Aorta (tissue), 5 donors: Measurements from ENCODE around the gene SIGMAR1. TPM values are rescaled to one million over a fixed set of nuclear protein-coding genes. Genes with fewer than 3 reads are reported as not detected.

ENCODE experiments used
- ATAC-seq: fragments of 200-7000 bp; cut with Tn5 transposase; one replicate; pipeline ENCODE4 v1.9.1; 2022; ENCODE audit warnings: moderate library complexity; ENCODE audit not compliant: low FRiP score
- DNase-seq, 2 donors: peaks; one replicate each; pipeline ENCODE4 v3.0.0-alpha.2; 2020
- H3K27ac ChIP-seq, 2 donors: one replicate each; pipeline ENCODE4 v1.5.1; 2013; ENCODE audit warnings: low read length in 2 of 2, mild to moderate bottlenecking in 2 of 2, moderate library complexity in 2 of 2, control low read depth in 1 of 2, inconsistent platforms in 1 of 2, low read depth in 1 of 2
- H3K27me3 ChIP-seq, 2 donors: one replicate each; pipeline ENCODE4 v1.6.1; 2013; ENCODE audit warnings: control low read depth in 1 of 2, low read length in 1 of 2, mild to moderate bottlenecking in 1 of 2, moderate library complexity in 1 of 2; ENCODE audit not compliant: insufficient read depth in 2 of 2, control insufficient read depth in 1 of 2
- H3K36me3 ChIP-seq, 2 donors: one replicate each; pipeline ENCODE4 v1.6.1; 2013; ENCODE audit warnings: control low read depth in 1 of 2, low read length in 1 of 2, mild to moderate bottlenecking in 1 of 2; ENCODE audit not compliant: insufficient read depth in 2 of 2, control insufficient read depth in 1 of 2
- H3K4me1 ChIP-seq, 2 donors: one replicate each; pipeline ENCODE4 v1.6.1; 2013; ENCODE audit warnings: low read length in 2 of 2, control low read depth in 1 of 2, mild to moderate bottlenecking in 1 of 2, moderate library complexity in 1 of 2; ENCODE audit not compliant: insufficient read depth in 2 of 2, control insufficient read depth in 1 of 2
- H3K4me3 ChIP-seq, 2 donors: one replicate each; pipeline ENCODE4 v1.5.1; 2013; ENCODE audit warnings: low read length in 2 of 2, control low read depth in 1 of 2, mild to moderate bottlenecking in 1 of 2
- H3K9me3 ChIP-seq: one replicate; pipeline ENCODE4 v1.6.1; 2013; ENCODE audit warnings: mild to moderate bottlenecking, low read length; ENCODE audit not compliant: control insufficient read depth
- WGBS, 2 donors: extraction: QIAGEN DNeasy Blood & Tissue Kit; methylation state at CpG; one replicate each; pipeline ENCODE4 v1.1.7; 2013; 5-methylcytosine and 5-hydroxymethylcytosine counted together
- intact Hi-C, 2 donors: fragments of 100-400 bp; cut with DNase I; formaldehyde crosslinking; loops; one replicate each; pipeline versions ENCODE4 v1.14.2 to v1.15.0; 2022
- polyA plus RNA-seq, 2 donors: library from polyadenylated mRNA; stranded (reverse); fragments of 200-250 nt; gene quantifications; one replicate each; pipeline ENCODE4 v1.2.3, GENCODE V29; 2013
- total RNA-seq, 2 donors: library from RNA; stranded (reverse); fragmentation: NEBNext Ultra II Directional; extraction: Animal tissue kit (Norgen Biotek cat#: 25700); gene quantifications; one replicate each; pipeline ENCODE4 v1.2.1, GENCODE V29; 2021
- donor health status: healthy with polysubstance abuse.
- donor health status: Bipolar disorder and iron deficiency.
- donor health status: DM: no; HTN: no; CAD: no.
- donor health status: DM: no; HTN: no; CAD: no.
- donor health status: DM: yes; HTN: yes; CAD: no.

The SIGMAR1 gene
- total and polyA plus RNA-seq, 4 donors: 26.3 to 48.1 (median 37.3) TPM

DNA sequence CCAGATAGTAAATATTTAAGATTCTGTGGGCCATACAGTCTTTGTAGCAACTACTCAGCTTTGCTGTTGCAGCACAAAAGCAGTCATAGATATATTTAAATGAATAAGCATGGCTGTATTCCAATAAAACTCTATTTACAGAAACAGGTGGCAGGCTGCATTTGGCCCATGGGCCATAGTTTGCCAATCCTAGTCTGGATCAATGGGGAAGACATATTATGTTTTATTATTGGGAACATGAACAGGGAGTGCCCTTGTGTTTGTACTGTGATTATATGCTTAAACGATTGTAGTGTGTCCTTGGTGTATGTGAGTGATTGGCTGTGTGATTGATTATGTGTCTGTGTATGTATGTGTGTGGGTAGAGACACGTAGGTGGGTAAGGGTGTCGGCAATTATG, 36.9 kb upstream of the SIGMAR1 start:
- ATAC-seq: no peak
- H3K27ac ChIP-seq: no peak overlapping the region
- H3K27me3 ChIP-seq: no peaks in the 10 kb centered on the region
- 82 to 93% methylated on average over 3 of the region's 3 CpGs for WGBS, 2 donors
- H3K36me3 ChIP-seq: no peaks in the 10 kb centered on the region
- H3K4me1 ChIP-seq: no peaks in the 10 kb centered on the region
- H3K9me3 ChIP-seq: no peaks in the 10 kb centered on the region
- DNase-seq: no peak
- H3K4me3 ChIP-seq: no peak overlapping the region
- intact Hi-C loops: no loop called here

DNA sequence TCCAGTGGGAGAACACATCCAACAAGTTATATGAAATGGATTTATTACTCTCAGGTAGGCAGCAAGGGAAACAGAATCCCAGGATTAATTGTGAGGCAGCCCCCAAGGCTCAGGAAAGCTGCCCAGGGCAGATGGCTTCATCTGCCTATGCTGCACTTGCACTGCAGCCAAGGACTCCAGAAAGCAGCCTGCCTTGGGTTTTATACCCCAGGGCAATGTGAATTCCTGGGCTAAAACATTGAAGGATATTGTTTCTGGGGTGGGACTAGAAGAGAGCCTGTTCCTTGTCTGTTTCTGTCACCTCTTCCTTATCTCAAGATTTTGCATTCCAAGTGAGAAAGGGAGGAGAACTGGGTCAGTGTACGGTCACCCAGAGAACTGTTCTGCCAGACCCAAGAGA, 33.7 kb upstream of the SIGMAR1 start:
- intact Hi-C loops: no loop called here
- Histone ChIP-seq H3K27me3 (no peaks in the 10 kb centered on the region), H3K36me3 (no peaks in the 10 kb centered on the region), H3K4me1 (no peaks in the 10 kb centered on the region), H3K4me3 (no peak overlapping the region), H3K9me3 (no peaks in the 10 kb centered on the region), H3K27ac (no peak overlapping the region)
- DNase-seq: no peak
- ATAC-seq: no peak
- WGBS, 2 donors: 71 to 79% methylated on average over 1 of the region's 1 CpG

DNA sequence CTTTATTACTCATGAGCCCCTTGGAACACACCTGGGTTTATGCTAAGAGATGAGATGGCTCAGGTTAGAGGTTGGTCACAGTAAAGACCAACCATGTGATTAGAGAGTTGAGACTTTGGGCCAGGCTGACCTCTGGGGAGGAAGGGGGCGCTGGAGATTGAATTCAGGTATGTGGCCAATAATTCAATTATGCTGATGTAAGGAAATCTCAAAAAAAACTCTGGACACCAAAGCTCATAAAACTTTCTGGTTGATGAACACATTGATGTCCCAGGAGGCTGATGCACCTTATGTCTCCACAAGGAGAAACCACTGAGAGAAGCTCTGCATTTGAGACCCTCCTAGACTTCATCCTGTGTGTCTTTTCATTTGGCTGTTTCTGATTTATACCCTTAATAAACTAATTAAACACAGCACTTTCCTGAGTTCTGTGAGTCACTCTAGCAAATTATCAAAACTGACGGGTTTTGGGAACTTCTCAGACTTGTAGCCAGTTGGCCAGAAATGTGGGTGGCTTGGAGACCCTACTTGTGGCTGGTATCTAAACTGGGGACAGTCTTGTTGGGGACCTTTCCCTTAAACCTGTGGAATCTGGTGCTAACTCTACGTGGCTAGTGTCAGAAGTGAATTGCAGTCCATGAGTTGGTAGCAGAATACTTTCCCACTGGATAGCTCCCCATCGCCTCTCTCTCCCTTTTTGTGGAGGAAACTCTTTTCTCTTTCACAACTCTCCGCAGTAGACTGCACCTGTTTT, 32.4 kb upstream of the SIGMAR1 start:
- no peak overlapping the region for H3K4me3 ChIP-seq
- DNase-seq: no peak
- H3K36me3 ChIP-seq: no peaks in the 10 kb centered on the region
- H3K27ac ChIP-seq: no peak overlapping the region
- H3K4me1 ChIP-seq: no peaks in the 10 kb centered on the region
- H3K9me3 ChIP-seq: no peaks in the 10 kb centered on the region
- no peak for ATAC-seq
- intact Hi-C loops: loop anchor here in 1 of 2 donors (10.0 kb wide), 2 partner anchors 325 to 405 kb away; partner anchors contain the start of genes FANCG and VCP
- 90 to 94% methylated on average over 5 of the region's 5 CpGs for WGBS, 2 donors
- no peaks in the 10 kb centered on the region for H3K27me3 ChIP-seq

DNA sequence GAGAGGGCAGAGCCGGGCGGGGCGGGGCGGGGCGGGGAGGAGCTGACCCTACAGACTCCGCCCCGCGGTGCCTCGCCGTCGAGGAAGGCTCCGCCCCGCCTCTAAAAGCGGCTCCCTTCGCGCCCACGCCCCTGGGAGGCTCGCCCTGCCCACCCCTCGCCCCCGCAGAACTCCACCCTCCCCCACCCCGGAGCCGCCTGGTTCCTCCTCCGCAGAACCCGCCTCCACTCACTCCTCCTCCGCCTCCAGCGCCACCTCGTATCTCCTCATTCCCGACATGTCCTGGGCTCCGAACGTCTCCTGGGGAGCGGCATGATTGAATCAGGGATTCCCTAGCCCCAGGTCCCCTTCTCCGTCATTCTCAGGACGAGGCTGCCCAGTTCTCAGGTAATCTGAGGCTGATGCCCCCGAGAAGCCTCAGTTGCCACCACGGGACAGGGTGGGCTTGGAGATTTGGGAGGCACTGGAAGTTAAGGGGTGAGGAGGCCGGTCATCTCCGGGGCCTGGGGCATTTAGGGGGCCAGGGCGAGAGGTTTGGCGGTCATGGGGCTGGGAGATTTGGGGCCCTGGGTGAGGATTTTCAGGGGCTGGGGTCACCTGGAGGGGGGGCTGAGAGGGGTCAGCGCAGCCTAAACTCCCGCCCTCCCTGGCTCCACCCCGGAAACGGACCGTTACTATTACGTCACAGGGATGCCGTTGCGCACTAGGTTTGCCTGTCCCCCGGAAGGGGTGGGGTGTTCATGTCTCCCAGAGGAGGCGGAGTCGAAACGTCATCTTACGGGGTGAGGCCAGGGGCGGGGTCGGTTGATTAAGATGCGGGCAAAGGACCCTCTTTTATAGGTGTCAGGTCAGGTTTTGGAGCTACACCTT, 28.0 kb upstream of the SIGMAR1 start:
- ATAC-seq: peak; percentile 95

DNA sequence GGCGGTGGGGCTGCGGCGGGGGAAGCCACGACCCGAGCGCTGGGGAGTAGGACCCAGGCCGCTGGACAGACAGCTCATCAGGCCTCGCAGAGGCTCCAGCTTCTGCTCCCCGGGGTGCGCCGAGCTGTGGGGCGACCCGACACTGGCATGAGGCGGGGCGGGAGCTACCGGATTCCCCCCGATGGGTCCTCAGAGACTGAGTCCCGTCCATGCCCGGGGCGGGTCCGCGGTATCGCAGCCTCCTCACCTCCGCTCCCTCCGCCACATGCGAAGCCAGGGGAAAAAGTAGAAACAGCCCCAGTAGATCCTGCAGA, 27.4 kb upstream of the SIGMAR1 start:
- Histone ChIP-seq H3K4me3 (peak overlapping the region; percentile 18), H3K9me3 (no peaks in the 10 kb centered on the region), H3K27me3 (no peaks in the 10 kb centered on the region), H3K4me1 (no peaks in the 10 kb centered on the region), H3K27ac (peak overlapping the region in 1 of 2 donors; percentile 78), H3K36me3 (peaks cover 0 to 3% of the 10 kb centered on the region in 2 donors)
- DNase-seq: no peak
- WGBS, 2 donors: 1 to 2% methylated on average over 19 to 26 of the region's 26 CpGs
- intact Hi-C loops: loop anchor here in 1 of 2 donors (10.0 kb wide), 2 partner anchors 330 to 410 kb away; partner anchors contain the start of genes FANCG and VCP
- peak; percentile 51 for ATAC-seq

More for the DNA sequence above, 28.0 kb upstream of the SIGMAR1 start:
- H3K36me3 ChIP-seq: peaks cover 0 to 3% of the 10 kb centered on the region in 2 donors
- no peaks in the 10 kb centered on the region for H3K9me3 ChIP-seq
- H3K4me3 ChIP-seq: peak overlapping the region; percentile 55 to 73
- 1% methylated on average over 45 to 55 of the region's 55 CpGs for WGBS, 2 donors
- intact Hi-C loops: loop anchor here in 1 of 2 donors (2.0 to 10.0 kb wide), 3 partner anchors 35 to 409 kb away; partner anchors contain the start of genes FANCG and VCP
- no peaks in the 10 kb centered on the region for H3K4me1 ChIP-seq
- peak; percentile 96 to 98 for DNase-seq
- no peaks in the 10 kb centered on the region for H3K27me3 ChIP-seq
- peak overlapping the region; percentile 25 to 96 for H3K27ac ChIP-seq

DNA sequence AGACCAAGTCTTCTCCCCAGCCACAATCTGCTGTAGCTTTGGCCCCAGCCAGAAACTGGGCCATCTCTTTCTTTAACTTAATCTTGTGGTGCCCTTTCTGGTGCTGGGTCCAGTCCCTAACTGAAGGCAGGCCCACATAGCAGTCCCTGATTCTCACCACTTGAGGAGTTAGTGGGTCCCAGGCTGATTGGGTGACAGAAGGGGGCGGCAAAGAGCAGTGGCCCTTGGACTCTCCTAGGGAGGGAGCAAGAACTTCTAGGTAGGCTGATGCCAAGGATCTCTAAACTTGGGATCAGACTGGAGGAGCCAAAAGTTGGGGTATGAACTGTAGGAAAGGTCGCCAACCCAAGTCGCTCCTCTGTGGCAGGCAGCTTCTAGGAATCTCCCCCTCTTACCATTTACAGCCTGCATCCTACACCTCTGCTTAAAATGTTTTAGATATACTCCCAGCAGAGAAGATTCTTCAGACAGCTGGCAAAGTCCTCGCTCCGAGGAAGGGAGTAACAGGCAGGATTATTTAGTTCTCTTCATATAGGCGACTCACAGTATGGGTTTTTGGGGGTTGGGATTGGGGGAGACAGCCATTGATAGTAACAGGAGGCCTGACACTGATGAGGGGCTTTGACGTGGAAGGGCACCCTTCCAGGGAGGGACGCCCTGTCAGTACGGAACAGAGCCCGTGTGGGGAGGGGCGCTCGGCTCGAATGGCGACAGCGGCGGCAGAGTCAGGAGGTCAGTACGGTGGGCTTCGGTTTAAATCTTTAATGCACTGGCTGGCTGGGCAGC, 26.9 kb upstream of the SIGMAR1 start:
- H3K4me3 ChIP-seq: peak overlapping the region; percentile 18
- H3K36me3 ChIP-seq: peaks cover 0 to 3% of the 10 kb centered on the region in 2 donors
- intact Hi-C loops: loop anchor here in 1 of 2 donors (10.0 kb wide), 2 partner anchors 330 to 410 kb away; partner anchors contain the start of genes FANCG and VCP
- H3K27ac ChIP-seq: peak overlapping the region in 1 of 2 donors; percentile 78
- ATAC-seq (peak; percentile 74), DNase-seq (peak; percentile 88 to 93)
- no peaks in the 10 kb centered on the region for H3K27me3 ChIP-seq
- H3K4me1 ChIP-seq: no peaks in the 10 kb centered on the region
- no peaks in the 10 kb centered on the region for H3K9me3 ChIP-seq
- 5 to 6% methylated on average over 18 of the region's 18 CpGs for WGBS, 2 donors

DNA sequence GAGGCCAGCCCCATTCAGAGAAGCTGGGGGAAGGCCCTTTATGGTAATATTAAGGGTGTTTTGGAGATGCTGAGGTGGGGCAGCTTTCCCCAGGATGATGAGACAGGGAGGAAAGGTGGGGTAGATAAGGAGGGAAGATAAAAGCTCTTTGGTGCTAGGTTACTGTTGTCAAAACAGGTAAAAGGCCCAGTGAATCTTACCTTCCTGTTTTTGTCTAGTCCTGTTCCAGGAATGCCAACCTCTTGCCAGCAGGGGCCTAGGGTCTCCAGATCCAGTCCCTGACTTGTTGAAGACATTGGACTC, 25.7 kb upstream of the SIGMAR1 start:
- ATAC-seq: no peak
- H3K4me1 ChIP-seq: no peaks in the 10 kb centered on the region
- H3K27ac ChIP-seq: no peak overlapping the region
- H3K36me3 ChIP-seq: peaks cover 0 to 3% of the 10 kb centered on the region in 2 donors
- no peak for DNase-seq
- H3K4me3 ChIP-seq: no peak overlapping the region
- intact Hi-C loops: loop anchor here in 1 of 2 donors (10.0 kb wide), 2 partner anchors 332 to 412 kb away; partner anchors contain the start of genes FANCG and VCP
- H3K27me3 ChIP-seq: no peaks in the 10 kb centered on the region
- H3K9me3 ChIP-seq: no peaks in the 10 kb centered on the region
